IMR-90 (cell line): ENCODE results near the gene C11orf71. TPM values are rescaled to one million over a fixed set of nuclear protein-coding genes. Genes with fewer than 3 reads are reported as not detected.

Experiments used
- ATAC-seq: fragments of 200-7000 bp; cut with Tn5 transposase; 2 replicates; pipeline ENCODE4 v1.9.1; 2020; ENCODE audit warnings: low read depth, mild to moderate bottlenecking, moderate library complexity
- BruUV-seq: library from RNA; stranded (reverse); fragments of 400-500 nt; replicated peaks from 2 replicates; lab custom pipeline; 2021; lab: Mats Ljungman, UMichigan
- CTCF ChIA-PET: fragments of 300-600 bp; formaldehyde crosslinking; extraction: SDS; loops from one replicate; lab custom pipeline; 2021; ENCODE audit warnings: antibody characterized with exemption; lab: Yijun Ruan, JAX
- POLR2A ChIA-PET: fragments of 300-600 bp; sonication (Branson Sonifier 250); formaldehyde crosslinking; loops from one replicate; lab custom pipeline; 2022; ENCODE audit warnings: antibody characterized with exemption; ENCODE audit not compliant: unreplicated experiment; lab: Charles Lee
- DNase-seq: peaks from one replicate; pipeline ENCODE4 v3.0.0; 2013
- H2AFZ ChIP-seq: replicated peaks from 2 replicates; pipeline ENCODE3; 2013; ENCODE audit warnings: low read length, mild to moderate bottlenecking; ENCODE audit not compliant: poor library complexity
- H2AK5ac ChIP-seq: 2 replicates; pipeline ENCODE4 v1.6.1; 2013; ENCODE audit warnings: low read depth, low read length, inconsistent platforms
- H2AK9ac ChIP-seq: replicated peaks from 2 replicates; pipeline ENCODE3; 2013; ENCODE audit warnings: mild to moderate bottlenecking, low read depth, low read length, moderate library complexity; ENCODE audit not compliant: poor library complexity
- H2BK120ac ChIP-seq: 2 replicates; pipeline ENCODE4 v1.6.1; 2013; ENCODE audit warnings: low read depth, low read length, inconsistent platforms
- H2BK15ac ChIP-seq: 3 replicates; pipeline ENCODE4 v1.6.1; 2013; ENCODE audit warnings: low read depth, low read length, inconsistent platforms
- H2BK20ac ChIP-seq: 2 replicates; pipeline ENCODE4 v1.6.1; 2013; ENCODE audit warnings: low read depth, mild to moderate bottlenecking, inconsistent platforms, low read length, moderate library complexity
- H2BK5ac ChIP-seq: 2 replicates; pipeline ENCODE4 v1.6.1; 2013; ENCODE audit warnings: mild to moderate bottlenecking, low read depth, low read length, inconsistent platforms; ENCODE audit not compliant: poor library complexity, severe bottlenecking
- H3K14ac ChIP-seq: replicated peaks from 2 replicates; pipeline ENCODE4 v1.6.1; 2013; ENCODE audit warnings: low read depth, low read length, inconsistent platforms
- H3K18ac ChIP-seq: 2 replicates; pipeline ENCODE4 v1.6.1; 2013; ENCODE audit warnings: low read depth, low read length, control low read depth
- H3K23ac ChIP-seq: 2 replicates; pipeline ENCODE4 v1.6.1; 2013; ENCODE audit warnings: low read depth, low read length, inconsistent platforms
- H3K27ac ChIP-seq: 2 replicates; pipeline ENCODE4 v1.5.1; 2013; ENCODE audit warnings: mild to moderate bottlenecking, control low read depth, low read length; ENCODE audit not compliant: insufficient read depth
- H3K27me3 ChIP-seq: 2 replicates; pipeline ENCODE4 v1.6.1; 2013; ENCODE audit warnings: low read length; ENCODE audit not compliant: control insufficient read depth, insufficient read depth
- H3K36me3 ChIP-seq: 2 replicates; pipeline ENCODE4 v1.6.1; 2013; ENCODE audit warnings: low read length, mixed read lengths; ENCODE audit not compliant: control insufficient read depth, insufficient read depth
- H3K4ac ChIP-seq: 2 replicates; pipeline ENCODE4 v1.6.1; 2013; ENCODE audit warnings: low read depth, low read length, inconsistent platforms
- H3K4me1 ChIP-seq: 2 replicates; pipeline ENCODE4 v1.6.1; 2013; ENCODE audit warnings: low read length, mixed read lengths; ENCODE audit not compliant: control insufficient read depth, insufficient read depth
- H3K4me2 ChIP-seq: 2 replicates; pipeline ENCODE4 v1.6.1; 2013; ENCODE audit warnings: low read depth, mild to moderate bottlenecking, control low read depth, low read length, moderate library complexity
- H3K4me3 ChIP-seq: 2 replicates; pipeline ENCODE4 v1.5.1; 2013; ENCODE audit warnings: low read depth, mild to moderate bottlenecking, control low read depth, low read length, moderate library complexity; ENCODE audit not compliant: insufficient read depth
- H3K56ac ChIP-seq: 2 replicates; pipeline ENCODE4 v1.6.1; 2013; ENCODE audit warnings: low read length, inconsistent platforms; ENCODE audit not compliant: insufficient read depth; ENCODE audit errors: extremely low read depth
- H3K79me1 ChIP-seq, 2 experiments: 2 replicates each; pipeline ENCODE4 v1.6.1; 2013; ENCODE audit warnings: low read length in 2 of 2, inconsistent platforms in 1 of 2, low read depth in 1 of 2
- H3K9ac ChIP-seq: 2 replicates; pipeline ENCODE4 v1.6.1; 2013; ENCODE audit warnings: low read depth, low read length, control low read depth
- H3K9me1 ChIP-seq: 2 replicates; pipeline ENCODE4 v1.6.1; 2013; ENCODE audit warnings: low read length, inconsistent platforms; ENCODE audit not compliant: insufficient read depth
- H3K9me3 ChIP-seq: 2 replicates; pipeline ENCODE4 v1.6.1; 2013; ENCODE audit warnings: low read length; ENCODE audit not compliant: control insufficient read depth, insufficient read depth
- H4K20me1 ChIP-seq: 2 replicates; pipeline ENCODE4 v1.6.1; 2013; ENCODE audit warnings: low read length, inconsistent platforms; ENCODE audit not compliant: insufficient read depth
- H4K5ac ChIP-seq: 2 replicates; pipeline ENCODE4 v1.6.1; 2013; ENCODE audit warnings: mild to moderate bottlenecking, low read depth, low read length, control low read depth
- H4K8ac ChIP-seq, 2 experiments: 2 replicates each; pipeline ENCODE4 v1.6.1; 2013; ENCODE audit warnings: low read depth in 2 of 2, low read length in 2 of 2, control low read depth in 1 of 2, inconsistent platforms in 1 of 2
- H4K91ac ChIP-seq: 2 replicates; pipeline ENCODE4 v1.6.1; 2013; ENCODE audit warnings: low read depth, low read length, inconsistent platforms; ENCODE audit not compliant: insufficient read depth
- CTCF ChIP-seq: conservative IDR thresholded peaks from 2 replicates; pipeline ENCODE4 v1.5.1; 2012; ENCODE audit warnings: mild to moderate bottlenecking, low read depth, low read length, improper control_type of control experiment
- ELK1 ChIP-seq: fragments of 150-350 bp; IDR thresholded peaks from 2 replicates; pipeline ENCODE4 v1.6.1; 2016; ENCODE audit warnings: low read depth, mild to moderate bottlenecking, low read length, moderate library complexity, borderline replicate concordance
- FOS ChIP-seq: fragments of 150-350 bp; IDR thresholded peaks from 2 replicates; pipeline ENCODE4 v1.6.1; 2016; ENCODE audit warnings: low read depth, low read length
- MAZ ChIP-seq: IDR thresholded peaks from 2 replicates; pipeline ENCODE4 v1.6.1; 2012; ENCODE audit warnings: low read depth, mild to moderate bottlenecking, low read length, improper control_type of control experiment, moderate library complexity, borderline replicate concordance
- MXI1 ChIP-seq: IDR thresholded peaks from 2 replicates; pipeline ENCODE4 v1.6.1; 2012; ENCODE audit warnings: low read depth, mild to moderate bottlenecking, low read length, moderate library complexity, borderline replicate concordance
- NFE2L2 ChIP-seq: fragments of 150-350 bp; IDR thresholded peaks from 2 replicates; pipeline ENCODE4 v1.6.1; 2016; ENCODE audit warnings: low read depth, mild to moderate bottlenecking, low read length
- POLR2A ChIP-seq: IDR thresholded peaks from 2 replicates; pipeline ENCODE4 v1.6.1; 2012; ENCODE audit warnings: mild to moderate bottlenecking, low read depth, low read length
- USF2 ChIP-seq: fragments of 150-350 bp; IDR thresholded peaks from 2 replicates; pipeline ENCODE4 v1.6.1; 2017; ENCODE audit warnings: mild to moderate bottlenecking, antibody characterized with exemption, low read length, low read depth
- WGBS, 2 experiments: methylation state at CpG; one replicate each; pipeline versions ENCODE4 v1.1.5 to v1.1.7; 2013; ENCODE audit warnings: missing lambda C conversion rate in 2 of 2; ENCODE audit not compliant: insufficient read length in 1 of 2; ENCODE audit errors: extremely low coverage in 2 of 2; 5-methylcytosine and 5-hydroxymethylcytosine counted together
- dilution Hi-C: fragments of 300-500 bp; cut with HindIII; formaldehyde crosslinking; loops from one replicate; pipeline ENCODE4 v1.14.3; 2018; ENCODE audit warnings: low sequenced_read_pairs; ENCODE audit not compliant: unreplicated experiment
- in situ Hi-C: fragments of 300-500 bp; cut with MboI; formaldehyde crosslinking; loops from 3 replicates; pipeline ENCODE4 v1.14.3; 2019; ENCODE audit warnings: low sequenced_read_pairs, inconsistent platforms, mixed read lengths
- intact Hi-C: fragments of 100-400 bp; cut with micrococcal nuclease; formaldehyde crosslinking; loops from 2 replicates; pipeline ENCODE4 v1.10.0; 2022
- polyA plus RNA-seq, 3 experiments: library from polyadenylated mRNA; depleted of rRNA; stranded (reverse); fragments of >200 nt; gene quantifications; 2 replicates each; pipeline ENCODE4 v1.2.3, GENCODE V29; 2012; ENCODE audit warnings: low replicate concordance in 1 of 3
- total RNA-seq: library from RNA; depleted of rRNA; stranded (reverse); fragments of >200 nt; gene quantifications from 2 replicates; pipeline ENCODE4 v1.2.3, GENCODE V29; 2012

The C11orf71 gene
- total and polyA plus RNA-seq, 2 of the 4 experiments (the other 2 are of a cell fraction), result 2.3 to 3.7 TPM

- H3K9me1 ChIP-seq, result peaks cover 20% of the 10 kb centered on the region
- H3K4ac ChIP-seq, result peak overlapping the region; percentile 27; the same call in 1 of the 2 replicates
- DNase-seq (no peak), ATAC-seq (no peak)
- no TSS peak for BruUV-seq
- H2BK5ac ChIP-seq, result no peak overlapping the region
- no peak overlapping the region for H4K91ac ChIP-seq
- no peaks in the 10 kb centered on the region for H4K20me1 ChIP-seq
- no peak overlapping the region for H2AK9ac ChIP-seq
- peaks cover 22% of the 10 kb centered on the region for H3K4me1 ChIP-seq
- H3K27ac ChIP-seq, result no peak overlapping the region
- H2AK5ac ChIP-seq, result no peak overlapping the region
- no peak overlapping the region for H2AFZ ChIP-seq
- H3K14ac ChIP-seq, result no peak overlapping the region
- peak overlapping the region; percentile 54; the same call in 1 of the 2 replicates for H2BK20ac ChIP-seq
- ChIA-PET CTCF (interaction anchor here (0.7 kb wide), 1 partner anchor 23 kb away, joined by 3 read pairs; no protein-coding TSS in a partner anchor), POLR2A (interaction anchor here (0.6 kb wide), 1 partner anchor 11 kb away, joined by 3 read pairs; no protein-coding TSS in a partner anchor)
- TF ChIP-seq MAZ (no peak), USF2 (no peak), CTCF (no peak), FOS (no peak), POLR2A (no peak), NFE2L2 (no peak), ELK1 (no peak), MXI1 (no peak)
- intact Hi-C loops (no loop called here), dilution Hi-C loops (no loop called here), in situ Hi-C loops (no loop called here)
- no peak overlapping the region for H3K56ac ChIP-seq
- H2BK120ac ChIP-seq, result no peak overlapping the region
- no peaks in the 10 kb centered on the region for H3K9me3 ChIP-seq
- no peak overlapping the region for H4K8ac ChIP-seq
- no peaks in the 10 kb centered on the region for H3K27me3 ChIP-seq
- no CpG with 5 or more reads among the region's 4 CpGs for WGBS, 2 experiments
- H3K9ac ChIP-seq, result no peak overlapping the region
- H3K23ac ChIP-seq, result no peak overlapping the region
- peaks cover 0 to 8% of the 10 kb centered on the region in 2 experiments; a peak in 2 of 4 replicates for H3K79me1 ChIP-seq
- H2BK15ac ChIP-seq, result peak overlapping the region; percentile 48; the same call in 1 of the 3 replicates
- H3K36me3 ChIP-seq, result no peaks in the 10 kb centered on the region
- no peak overlapping the region for H4K5ac ChIP-seq
- H3K4me2 ChIP-seq, result no peak overlapping the region
- no peak overlapping the region for H3K18ac ChIP-seq
- H3K4me3 ChIP-seq, result no peak overlapping the region
Observed at GRCh38 chr11:114362326-114362725, 38.0 kb downstream of the C11orf71 start.
